CD4-positive, alpha-beta T cell treated with Interleukin-10 for 1 hour (primary cell): ENCODE results near the gene OSBPL5.
"Not testable (repeated sequence)": the region's sequence is repeated elsewhere in the genome, so short reads cannot be mapped to it uniquely, and the experiment has no call there.

Source experiments
- DNase-seq: peaks from one replicate; pipeline ENCODE4 v3.0.0-alpha.2; 2020

Gene OSBPL5

GRCh38 chr11:3180869-3181268, 15.8 kb upstream of the OSBPL5 start:
- no peak for DNase-seq

- DNase-seq = no peak
These were observed 13.2 kb upstream of the OSBPL5 start for GRCh38 chr11:3178349-3178748.

GRCh38 chr11:3177931-3178330, 12.8 kb upstream of the OSBPL5 start:
- no peak for DNase-seq

GRCh38 chr11:3176487-3176886, 11.4 kb upstream of the OSBPL5 start:
- DNase-seq = no peak

- DNase-seq = no peak
These were observed 10.1 kb upstream of the OSBPL5 start for GRCh38 chr11:3175194-3175593.

GRCh38 chr11:3174387-3174786, 9.3 kb upstream of the OSBPL5 start:
- DNase-seq = no peak

GRCh38 chr11:3173795-3174194, 8.7 kb upstream of the OSBPL5 start:
- no peak for DNase-seq

GRCh38 chr11:3171931-3172560, 6.9 kb upstream of the OSBPL5 start:
- DNase-seq = no peak

GRCh38 chr11:3170756-3171650, 5.9 kb upstream of the OSBPL5 start:
- no peak for DNase-seq

GRCh38 chr11:3170044-3170755, 5.1 kb upstream of the OSBPL5 start:
- DNase-seq = no peak

GRCh38 chr11:3169255-3170043, 4.3 kb upstream of the OSBPL5 start:
- no peak for DNase-seq

- DNase-seq = not testable (repeated sequence)
These were observed 3.7 kb upstream of the OSBPL5 start for GRCh38 chr11:3168742-3169254.

GRCh38 chr11:3167143-3168119, 2.3 kb upstream of the OSBPL5 start:
- no peak for DNase-seq

GRCh38 chr11:3166268-3167142, 1.4 kb upstream of the OSBPL5 start:
- DNase-seq = no peak

GRCh38 chr11:3165916-3166267, 782 bp upstream of the OSBPL5 start:
- DNase-seq = no peak

GRCh38 chr11:3164552-3165151, 458 bp downstream of the OSBPL5 start:
- DNase-seq = no peak

- peak; percentile 6 for DNase-seq
These were observed 965 bp downstream of the OSBPL5 start for GRCh38 chr11:3164138-3164551.

- DNase-seq = no peak
These were observed 1.7 kb downstream of the OSBPL5 start for GRCh38 chr11:3163241-3163981.
